ENCODE results near the gene ZNF574.

ZNF574 gene

DNA sequence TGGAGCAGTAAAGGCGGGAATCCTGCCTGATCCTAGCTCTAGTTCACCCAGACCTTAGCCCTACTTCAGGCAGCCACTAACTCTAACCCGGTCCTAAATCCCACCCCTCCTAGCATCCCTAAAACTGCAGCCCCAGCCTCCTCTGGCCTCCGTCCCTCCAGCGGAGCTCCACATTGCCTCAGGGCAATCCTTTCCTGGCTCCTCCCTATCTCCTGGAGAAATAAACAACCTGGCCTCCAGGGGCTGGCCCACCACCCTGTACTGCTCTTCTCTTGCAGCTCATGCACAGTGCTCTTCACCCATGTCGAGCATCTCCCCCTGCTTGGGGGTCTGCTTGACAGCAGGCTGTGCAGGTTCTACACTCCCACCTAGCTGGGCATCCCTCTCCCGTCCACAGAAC, 49.6 kb downstream of the ZNF574 start:
- DNase-seq (ENCODE audit: low spot score in 2 of 2): no peak
- H3K27ac Mint-ChIP-seq: peak overlapping the region; percentile 76
- H3K4me3 Mint-ChIP-seq: peak overlapping the region; percentile 70
- ATAC-seq (ENCODE audit: low read depth): no peak
- H3K4me1 Mint-ChIP-seq: peaks cover 80% of the 10 kb centered on the region
- peaks cover 41% of the 10 kb centered on the region for H3K36me3 Mint-ChIP-seq
- no peaks in the 10 kb centered on the region for H3K9me3 Mint-ChIP-seq
- no peaks in the 10 kb centered on the region for H3K27me3 Mint-ChIP-seq

DNA sequence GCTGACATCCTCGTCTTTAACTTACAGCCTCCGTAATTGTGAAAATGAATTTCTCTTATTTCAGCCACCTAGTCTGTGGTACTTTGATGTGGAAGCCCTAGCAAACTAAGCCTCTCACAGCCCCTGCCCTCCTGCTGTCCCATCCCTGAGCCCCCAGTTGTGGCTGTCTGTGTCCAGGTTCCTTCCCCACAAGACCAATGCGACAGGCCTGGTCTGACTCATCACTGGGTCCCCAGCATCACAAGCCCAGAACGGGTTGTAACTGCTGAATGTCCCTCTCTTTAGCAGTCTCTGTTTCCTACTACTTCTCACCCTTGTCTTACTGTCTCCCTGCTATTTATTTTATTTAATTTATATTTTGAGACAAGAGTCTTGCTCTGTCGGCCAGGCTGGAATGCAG, 50.6 kb downstream of the ZNF574 start:
- H3K36me3 Mint-ChIP-seq: peaks cover 43% of the 10 kb centered on the region
- H3K27me3 Mint-ChIP-seq: no peaks in the 10 kb centered on the region
- peaks cover 80% of the 10 kb centered on the region for H3K4me1 Mint-ChIP-seq
- DNase-seq (ENCODE audit: low spot score in 2 of 2) (no peak), ATAC-seq (ENCODE audit: low read depth) (no peak)
- no peaks in the 10 kb centered on the region for H3K9me3 Mint-ChIP-seq
- H3K27ac Mint-ChIP-seq: peak overlapping the region; percentile 76
- peak overlapping the region; percentile 70 for H3K4me3 Mint-ChIP-seq

DNA sequence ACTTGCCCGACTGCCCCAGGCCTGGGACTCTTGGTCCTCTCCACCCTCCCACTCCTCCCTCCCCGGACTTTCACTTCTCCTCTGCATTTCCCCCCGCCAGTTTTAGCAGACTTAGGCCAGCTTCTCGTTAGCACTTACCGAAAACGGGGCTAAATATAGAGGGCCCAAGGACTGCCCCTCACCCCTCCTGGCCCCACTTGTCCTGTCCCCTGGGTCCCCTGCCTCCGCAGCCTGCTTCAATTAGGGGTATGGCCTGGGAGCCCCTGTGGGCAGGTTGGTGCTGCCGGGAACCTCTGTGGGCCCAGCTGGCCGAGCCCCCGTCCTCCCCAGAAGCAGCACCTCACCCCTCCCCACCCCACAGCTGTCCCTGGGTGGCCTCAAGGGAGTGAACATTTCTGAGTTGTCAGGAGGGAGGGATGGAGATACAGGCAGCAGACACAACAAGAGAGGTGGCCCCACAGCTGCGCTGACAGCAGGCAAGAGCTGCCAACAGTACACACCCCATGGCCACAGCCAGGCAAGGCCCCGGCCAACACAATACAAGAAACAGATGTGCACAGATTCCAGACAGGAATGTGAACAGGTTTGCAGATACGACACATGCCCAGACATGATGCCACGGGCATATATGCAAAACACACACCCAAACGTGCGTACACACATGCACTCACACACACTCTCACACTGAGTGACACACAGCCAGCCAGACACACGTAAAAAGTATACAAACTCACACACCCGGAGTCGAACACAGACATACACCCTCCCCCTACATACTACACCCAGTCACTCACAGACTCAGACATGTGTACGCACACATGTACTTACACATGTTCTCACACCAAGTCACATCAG, 53.7 kb downstream of the ZNF574 start:
- Mint-ChIP-seq H3K4me3 (peak overlapping the region; percentile 93), H3K27ac (peak overlapping the region; percentile 80), H3K27me3 (no peaks in the 10 kb centered on the region), H3K36me3 (peaks cover 32% of the 10 kb centered on the region), H3K4me1 (peaks cover 68% of the 10 kb centered on the region), H3K9me3 (no peaks in the 10 kb centered on the region)
- ATAC-seq (ENCODE audit: low read depth) (peak; percentile 55), DNase-seq (ENCODE audit: low spot score in 2 of 2) (peak; percentile 69 to 70)

DNA sequence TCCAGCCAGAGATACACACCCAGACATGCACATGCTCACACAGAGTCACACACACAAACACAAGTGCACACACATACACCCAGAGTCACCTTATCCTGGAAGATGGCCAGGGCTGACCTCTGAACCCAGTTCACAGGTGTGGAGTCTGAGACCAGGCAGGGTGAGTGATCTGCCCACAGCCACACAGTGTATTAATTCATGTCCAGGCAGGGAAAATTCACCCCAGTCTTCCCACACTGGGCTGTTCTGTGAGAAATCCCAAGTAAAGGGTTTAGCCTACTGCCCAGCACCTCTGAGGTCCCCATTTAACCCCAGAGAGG, 54.2 kb downstream of the ZNF574 start:
- H3K36me3 Mint-ChIP-seq: peaks cover 30% of the 10 kb centered on the region
- ATAC-seq (ENCODE audit: low read depth) (no peak), DNase-seq (ENCODE audit: low spot score in 2 of 2) (no peak)
- peaks cover 67% of the 10 kb centered on the region for H3K4me1 Mint-ChIP-seq
- peak overlapping the region; percentile 80 for H3K27ac Mint-ChIP-seq
- no peaks in the 10 kb centered on the region for H3K27me3 Mint-ChIP-seq
- H3K9me3 Mint-ChIP-seq: no peaks in the 10 kb centered on the region
- H3K4me3 Mint-ChIP-seq: peak overlapping the region; percentile 93

All from memory B cell (primary cell).